K562 (cell line): ENCODE results near the gene SCRN1. TPM values are rescaled to one million over a fixed set of nuclear protein-coding genes. Genes with fewer than 3 reads are reported as not detected.

Experiments
- BRF2 ChIP-seq: IDR thresholded peaks from 3 replicates; pipeline ENCODE4 v1.6.1; 2011; ENCODE audit warnings: borderline replicate concordance, mild to moderate bottlenecking; ENCODE audit not compliant: insufficient read length, insufficient read depth
- FOXO4 ChIP-seq: fragments of 450-650 bp; formaldehyde crosslinking; IDR thresholded peaks from 2 replicates; pipeline ENCODE4 v1.4.0; 2020; ENCODE audit warnings: mild to moderate bottlenecking, moderate library complexity
- POLR2AphosphoS2 ChIP-seq: IDR thresholded peaks from 2 replicates; pipeline ENCODE4 v1.6.1; 2012; ENCODE audit warnings: low read length, improper control_type of control experiment
- POLR2H ChIP-seq: IDR thresholded peaks from 2 replicates; pipeline ENCODE4 v1.6.1; 2016; ENCODE audit warnings: missing genetic modification characterization, low read depth, mild to moderate bottlenecking, control low read depth, missing compliant biosample characterization, moderate library complexity
- RCOR1 ChIP-seq, 2 experiments: IDR thresholded peaks; 2 replicates each; pipeline ENCODE4 v1.6.1; 2012; ENCODE audit warnings: low read depth in 2 of 2, low read length in 2 of 2, borderline replicate concordance in 1 of 2, improper control_type of control experiment in 1 of 2
- SMC3 ChIP-seq: conservative IDR thresholded peaks from 2 replicates; pipeline ENCODE4 v1.6.1; 2011; ENCODE audit warnings: low read depth, low read length, improper control_type of control experiment; ENCODE audit not compliant: insufficient read depth
- TCF3 ChIP-seq: sonication (generic); formaldehyde crosslinking; IDR thresholded peaks from 2 replicates; pipeline ENCODE4 v1.4.0; 2020; ENCODE audit warnings: mild to moderate bottlenecking, missing genetic modification reagents
- THAP7 ChIP-seq: fragments of 250-450 bp; sonication (Bioruptor Pico); IDR thresholded peaks from 2 replicates; pipeline ENCODE4 v1.5.0; 2021
- ZNF175 ChIP-seq: fragments of 200-800 bp; sonication (Bioruptor generic); IDR thresholded peaks from 2 replicates; pipeline ENCODE4 v1.6.1; 2016; ENCODE audit warnings: low read depth, mild to moderate bottlenecking, missing genetic modification characterization, missing compliant biosample characterization
- ZNF253 ChIP-seq: fragments of 250-450 bp; sonication (Bioruptor Pico); conservative IDR thresholded peaks from 2 replicates; pipeline ENCODE4 v1.6.1; 2021; ENCODE audit warnings: mild to moderate bottlenecking
- ZNF407 ChIP-seq: fragments of 450-650 bp; IDR thresholded peaks from 2 replicates; pipeline ENCODE4 v1.6.1; 2016; ENCODE audit warnings: low read depth
- ZNF449 ChIP-seq: fragments of 250-450 bp; sonication (Bioruptor Pico); IDR thresholded peaks from 2 replicates; pipeline ENCODE4 v1.8.0; 2022; ENCODE audit warnings: moderate library complexity, mild to moderate bottlenecking, inconsistent platforms
- ZNF644 ChIP-seq: fragments of 200-800 bp; sonication (Bioruptor generic); IDR thresholded peaks from 2 replicates; pipeline ENCODE4 v1.6.1; 2016; ENCODE audit warnings: low read depth, missing genetic modification characterization, missing compliant biosample characterization
- polyA plus RNA-seq, 8 experiments: library from polyadenylated mRNA; depleted of rRNA in 4 of 8; stranded (reverse) in 5 of 8; unstranded in 3 of 8; fragments of >200 nt; fragmentation: Nextera tagmentation in 2 of 8; fragmentation: Illumina TruSeq in 1 of 8; extraction: Ambion mirVana in 2 of 8; extraction: Trizol in 1 of 8; gene quantifications; 2 replicates each; pipeline versions ENCODE4 v1.2.1 to v1.2.3, GENCODE V29; 2011 to 2014; ENCODE audit warnings: inconsistent platforms in 1 of 8, missing spikeins in 1 of 8
- total RNA-seq, 7 experiments: library from RNA; depleted of rRNA in 6 of 7; stranded (reverse); fragments of >200 nt in 6 of 7; fragmentation: Illumina TruSeq in 2 of 7; extraction: Trizol in 2 of 7; gene quantifications; 2 replicates each; pipeline versions ENCODE4 v1.2.1 to v1.2.3, GENCODE V29; 2011 to 2021; ENCODE audit warnings: low replicate concordance in 1 of 7

SCRN1 gene
- total and polyA plus RNA-seq, 9 of the 15 experiments (the other 6 are each of a cell fraction or from before 2014, with no cell fraction given) = 0.13 to 1.4 (median 0.20) TPM

GRCh38 chr7:29878081-29878688, 111.4 kb downstream of the SCRN1 start (continued):
- TF ChIP-seq ZNF407 = no peak
- 0 out of 2 replicates have a peak, but pooled peaks have one; percentile 10 for TF ChIP-seq SMC3
- TF ChIP-seq ZNF253 (CRISPR knock-in tag) = no peak
- TF ChIP-seq POLR2AphosphoS2 = no peak
- no peak for TF ChIP-seq POLR2H (tag)
- TF ChIP-seq ZNF449 (CRISPR knock-in tag) = no peak
- TF ChIP-seq FOXO4 (CRISPR knock-in tag) = no peak
- TF ChIP-seq THAP7 = no peak
- no peak for TF ChIP-seq ZNF175
- TF ChIP-seq RCOR1 (IDR thresholded peaks at IDR 0.05; ENCODE audit: borderline replicate concordance in 1 of 2, low read depth in 2 of 2, low read length in 2 of 2) = no peak
- no peak for TF ChIP-seq ZNF644
- no peak for TF ChIP-seq BRF2
- no peak for TF ChIP-seq TCF3
